22Rv1 (cell line): Measurements from ENCODE around the gene PCSK1.
A peak's percentile ranks its signal among the peaks of the same experiment; 100 is the strongest.

Experiments used
- H3K27ac ChIP-seq: fragments of 450-650 bp; 2 replicates; pipeline ENCODE4 v1.5.1; 2017
- CTCF ChIP-seq: fragments of 450-650 bp; IDR thresholded peaks from 2 replicates; pipeline ENCODE4 v1.5.1; 2017; ENCODE audit warnings: mild to moderate bottlenecking
- ZFX ChIP-seq: fragments of 450-650 bp; IDR thresholded peaks from 2 replicates; pipeline ENCODE4 v1.6.1; 2017; ENCODE audit warnings: antibody characterized with exemption, borderline replicate concordance

Gene PCSK1

GRCh38 chr5:96433066-96433447 is at the start of gene PCSK1:
Gene PCSK1 (minus strand): TSS chr5:96433248. CDS start chr5:96433042, 206 bp downstream.
- peak within 1 kb of the TSS; percentile 54 for H3K27ac ChIP-seq
- no peak for TF ChIP-seq CTCF
- TF ChIP-seq ZFX: no peak

GRCh38 chr5:96481867-96482266 is 48.8 kb upstream of the PCSK1 start:
- no peak overlapping the region for H3K27ac ChIP-seq
- no peak for TF ChIP-seq CTCF

- TF ChIP-seq CTCF (no peak), ZFX (no peak)
- no peak overlapping the region for H3K27ac ChIP-seq
Measured at GRCh38 chr5:96481009-96481786, 48.1 kb upstream of the PCSK1 start.

GRCh38 chr5:96478983-96479382 is 45.9 kb upstream of the PCSK1 start:
- no peak overlapping the region for H3K27ac ChIP-seq

GRCh38 chr5:96476654-96477053 is 43.6 kb upstream of the PCSK1 start:
- TF ChIP-seq CTCF: no peak
- TF ChIP-seq ZFX: no peak

More at GRCh38 chr5:96478983-96479382, 45.9 kb upstream of the PCSK1 start:
- TF ChIP-seq CTCF (no peak), ZFX (no peak)

GRCh38 chr5:96474073-96474472 is 41.0 kb upstream of the PCSK1 start:
- no peak for TF ChIP-seq ZFX
- TF ChIP-seq CTCF: no peak

More at GRCh38 chr5:96476654-96477053, 43.6 kb upstream of the PCSK1 start:
- H3K27ac ChIP-seq: no peak overlapping the region

GRCh38 chr5:96473155-96473554 is 40.1 kb upstream of the PCSK1 start:
- TF ChIP-seq ZFX: no peak
- no peak for TF ChIP-seq CTCF
- H3K27ac ChIP-seq: no peak overlapping the region

More at GRCh38 chr5:96474073-96474472, 41.0 kb upstream of the PCSK1 start:
- H3K27ac ChIP-seq: no peak overlapping the region
